GM21723 (cell line): ENCODE results near the gene ACAA2.
A peak's percentile ranks its signal among the peaks of the same experiment; 100 is the strongest.
"Not testable (repeated sequence)": the region's sequence is repeated elsewhere in the genome, so short reads cannot be mapped to it uniquely, and the experiment has no call there.

Experiments used
- ATAC-seq: cut with Tn5 transposase; IDR thresholded peaks from one replicate; pipeline ENCODE4 v1.9.1; 2021; ENCODE audit warnings: mild to moderate bottlenecking, moderate library complexity; ENCODE audit not compliant: unreplicated experiment

ACAA2 gene

DNA sequence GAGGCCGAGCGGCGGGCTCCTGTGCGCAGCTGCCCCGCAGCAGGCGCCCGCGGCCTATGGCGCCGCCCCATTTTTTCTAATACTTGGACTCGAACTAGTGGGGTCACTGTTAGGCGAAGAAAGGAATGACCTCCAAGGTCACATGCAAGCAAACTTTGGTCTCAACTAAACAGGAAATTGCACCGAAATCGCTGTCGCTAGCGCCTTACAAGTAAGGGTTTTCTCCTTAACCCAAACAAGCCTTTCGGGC lies 339 bp downstream of the ACAA2 start:
- peak; percentile 39 for ATAC-seq

DNA sequence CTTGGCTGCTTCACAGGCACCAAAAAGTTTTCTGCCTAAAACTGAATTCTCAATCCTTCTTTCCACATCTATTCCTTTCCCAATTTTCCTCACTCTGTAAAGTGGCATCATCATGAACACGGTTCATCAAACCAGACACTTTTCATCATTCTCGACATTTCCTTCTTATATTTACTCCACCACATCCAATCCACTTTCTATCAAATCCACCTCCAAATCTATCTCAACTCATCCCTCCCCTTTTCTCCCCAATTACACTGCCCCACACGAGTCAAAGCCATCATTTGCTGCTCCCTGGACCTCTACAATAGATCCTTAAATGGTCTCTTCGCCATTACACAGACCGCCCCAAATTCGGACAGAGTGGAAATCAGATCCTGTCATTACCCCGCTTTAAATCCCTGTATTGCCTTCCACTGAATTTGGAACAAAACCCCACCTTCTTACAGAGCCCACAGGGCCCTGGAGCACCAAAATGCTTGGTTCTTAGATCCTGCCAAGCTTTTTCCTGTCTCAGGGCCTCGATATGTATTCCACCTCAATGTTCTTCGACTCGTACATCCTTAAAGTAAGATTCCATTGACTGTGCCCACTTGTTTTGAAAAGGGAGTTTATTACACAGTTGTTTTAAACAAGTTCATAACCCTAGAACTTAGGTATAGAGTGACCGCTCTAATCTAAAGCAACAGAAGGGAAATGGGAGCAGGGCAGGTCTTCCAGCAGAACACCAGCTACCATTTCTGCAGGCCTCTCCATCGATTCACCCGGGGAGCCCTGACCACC lies 856 bp downstream of the ACAA2 start:
- ATAC-seq, result no peak

DNA sequence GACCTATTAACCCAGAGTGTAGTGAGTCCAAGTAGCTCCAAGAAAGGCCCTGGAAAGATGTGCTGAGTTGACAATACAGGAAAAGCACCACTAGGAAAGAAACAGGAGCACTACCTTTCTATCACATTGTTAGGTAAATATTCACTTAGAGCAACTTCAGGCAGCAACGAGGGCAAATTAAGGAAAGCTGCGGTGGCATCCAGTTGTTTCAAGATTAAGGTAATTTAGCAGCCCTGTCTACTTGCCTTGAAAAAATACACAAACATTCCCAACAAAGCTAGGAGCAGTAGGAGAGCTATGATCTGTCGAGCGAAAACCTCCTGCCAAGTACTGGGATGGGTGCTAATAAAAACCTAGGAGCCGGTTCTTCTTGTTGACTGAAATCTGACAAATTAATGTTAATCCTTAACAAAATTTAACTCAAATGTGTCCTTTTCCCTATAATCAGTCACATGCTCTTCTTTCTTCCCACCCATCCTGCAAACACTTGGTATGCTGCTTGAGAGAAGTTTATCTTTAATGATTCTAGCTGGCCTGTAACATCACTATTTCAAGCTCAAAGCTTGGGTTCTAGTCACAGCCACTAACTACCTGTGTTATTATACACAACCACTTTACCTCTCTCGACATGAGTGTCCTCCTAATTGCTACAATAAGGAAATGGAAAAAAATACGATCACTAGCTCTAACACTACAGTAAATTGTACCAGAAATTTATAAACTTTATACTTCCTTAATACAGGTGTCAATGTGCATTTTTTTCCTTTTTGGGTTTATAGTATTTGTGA lies 2.0 kb downstream of the ACAA2 start:
- ATAC-seq, result no peak

DNA sequence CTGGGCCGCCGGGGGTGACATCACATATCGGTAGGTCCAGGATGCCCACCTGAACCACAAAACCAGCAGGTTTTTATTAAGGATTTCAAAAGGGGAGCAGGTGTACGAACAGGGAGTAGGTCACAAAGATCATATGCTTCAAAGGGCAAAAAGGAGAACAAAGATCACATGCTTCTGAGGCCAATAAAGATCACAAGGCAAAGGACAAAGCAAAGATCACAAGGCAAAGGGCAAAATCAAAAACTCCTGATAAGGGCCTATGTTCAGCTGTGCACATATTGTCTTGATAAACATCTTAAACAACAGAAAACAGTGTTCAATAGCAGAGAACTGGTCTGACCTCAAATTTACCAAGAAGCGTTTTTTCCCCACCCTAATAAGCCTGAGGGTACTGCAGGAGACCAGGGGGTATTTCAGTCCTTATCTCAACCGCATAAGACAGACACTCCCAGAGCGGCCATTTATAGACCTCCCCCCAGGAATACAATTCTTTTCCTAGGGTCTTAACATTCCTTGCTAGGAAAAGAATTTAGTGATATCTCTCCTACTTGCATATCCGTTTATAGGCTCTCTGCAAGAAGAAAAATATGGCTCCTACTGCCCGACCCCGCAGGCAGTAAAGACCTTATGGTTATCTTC lies 4.7 kb downstream of the ACAA2 start:
- ATAC-seq, result not testable (repeated sequence)

DNA sequence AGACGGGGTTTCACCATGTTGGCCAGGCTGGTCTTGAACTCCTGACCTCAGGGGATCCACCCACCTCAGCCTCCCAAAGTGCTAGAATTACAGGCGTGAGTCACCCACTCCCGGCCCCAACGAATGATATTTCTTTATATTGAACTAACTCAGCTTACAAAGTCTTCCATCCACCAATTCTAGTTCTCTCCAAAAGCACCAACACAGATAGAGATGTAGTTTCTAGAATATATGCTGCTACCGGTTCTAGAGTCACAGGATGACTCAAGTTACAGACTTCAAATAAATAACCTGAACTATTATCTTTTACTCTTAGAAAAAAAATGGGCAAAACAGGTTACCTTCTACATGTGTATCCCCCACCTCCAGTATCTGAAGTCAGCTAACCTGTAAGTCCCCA lies 9.2 kb downstream of the ACAA2 start:
- no peak for ATAC-seq

DNA sequence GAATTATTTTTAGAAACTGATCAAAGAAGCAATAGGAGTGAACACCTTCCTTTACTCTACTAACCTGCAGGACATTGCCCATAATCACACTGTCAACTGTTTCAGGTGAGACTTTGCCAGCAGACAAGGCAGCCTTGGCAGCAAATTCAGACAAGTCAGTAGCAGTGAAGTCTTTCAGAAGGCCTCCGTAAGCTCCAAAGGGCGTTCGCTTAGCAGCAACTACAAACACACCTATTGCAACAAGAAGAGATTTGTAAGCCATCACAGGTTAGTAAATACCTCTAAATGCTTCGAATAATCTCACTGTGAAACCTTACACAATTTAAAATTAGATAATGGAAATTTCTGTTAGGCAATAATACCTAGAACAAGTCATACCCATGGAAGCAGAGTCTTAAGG lies 10.7 kb downstream of the ACAA2 start:
- no peak for ATAC-seq

DNA sequence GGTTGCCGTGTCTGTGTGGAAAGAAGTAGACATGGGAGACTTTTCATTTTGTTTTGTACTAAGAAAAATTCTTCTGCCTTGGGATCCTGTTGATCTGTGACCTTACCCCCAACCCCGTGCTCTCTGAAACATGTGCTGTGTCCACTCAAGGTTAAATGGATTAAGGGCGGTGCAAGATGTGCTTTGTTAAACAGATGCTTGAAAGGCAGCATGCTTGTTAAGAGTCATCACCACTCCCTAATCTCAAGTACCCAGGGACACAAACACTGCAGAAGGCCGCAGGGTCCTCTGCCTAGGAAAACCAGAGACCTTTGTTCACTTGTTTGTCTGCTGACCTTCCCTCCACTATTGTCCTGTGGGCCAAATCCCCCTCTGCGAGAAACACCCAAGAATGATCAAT lies 12.8 kb downstream of the ACAA2 start:
- not testable (repeated sequence) for ATAC-seq

DNA sequence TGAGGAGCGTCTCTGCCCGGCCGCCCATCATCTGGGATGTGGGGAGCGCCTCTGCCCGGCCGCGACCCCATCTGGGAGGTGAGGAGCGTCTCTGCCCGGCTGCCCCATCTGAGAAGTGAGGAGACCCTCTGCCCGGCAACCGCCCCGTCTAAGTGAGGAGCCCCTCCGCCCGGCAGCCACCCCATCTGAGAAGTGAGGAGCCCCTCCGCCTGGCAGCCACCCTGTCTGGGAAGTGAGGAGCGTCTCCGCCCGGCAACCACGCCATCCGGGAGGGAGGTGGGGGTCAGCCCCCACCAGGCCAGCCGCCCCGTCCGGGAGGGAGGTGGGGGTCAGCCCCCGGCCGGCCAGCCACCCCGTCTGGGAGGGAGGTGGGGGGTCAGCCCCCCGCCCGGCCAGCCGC lies 13.5 kb downstream of the ACAA2 start:
- not testable (repeated sequence) for ATAC-seq

DNA sequence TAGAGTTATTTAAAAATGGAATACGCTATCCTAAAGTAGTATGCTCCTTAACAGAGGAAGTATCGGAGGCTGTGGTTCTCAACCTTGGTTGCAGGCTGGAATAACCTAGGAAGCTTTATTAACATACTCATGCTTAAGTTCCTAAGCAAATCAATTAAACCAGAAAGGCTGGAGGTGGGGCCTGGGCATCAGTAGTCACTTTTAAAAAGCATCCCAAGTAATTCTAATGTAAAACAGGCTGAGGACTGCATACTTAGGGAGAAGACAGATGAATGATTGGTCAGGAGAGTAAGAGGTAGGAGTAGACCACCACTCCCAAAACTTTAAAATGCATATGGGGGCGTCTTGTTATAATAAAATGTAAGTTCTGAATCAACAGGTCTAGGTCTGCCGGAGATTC lies 15.3 kb downstream of the ACAA2 start:
- no peak for ATAC-seq

DNA sequence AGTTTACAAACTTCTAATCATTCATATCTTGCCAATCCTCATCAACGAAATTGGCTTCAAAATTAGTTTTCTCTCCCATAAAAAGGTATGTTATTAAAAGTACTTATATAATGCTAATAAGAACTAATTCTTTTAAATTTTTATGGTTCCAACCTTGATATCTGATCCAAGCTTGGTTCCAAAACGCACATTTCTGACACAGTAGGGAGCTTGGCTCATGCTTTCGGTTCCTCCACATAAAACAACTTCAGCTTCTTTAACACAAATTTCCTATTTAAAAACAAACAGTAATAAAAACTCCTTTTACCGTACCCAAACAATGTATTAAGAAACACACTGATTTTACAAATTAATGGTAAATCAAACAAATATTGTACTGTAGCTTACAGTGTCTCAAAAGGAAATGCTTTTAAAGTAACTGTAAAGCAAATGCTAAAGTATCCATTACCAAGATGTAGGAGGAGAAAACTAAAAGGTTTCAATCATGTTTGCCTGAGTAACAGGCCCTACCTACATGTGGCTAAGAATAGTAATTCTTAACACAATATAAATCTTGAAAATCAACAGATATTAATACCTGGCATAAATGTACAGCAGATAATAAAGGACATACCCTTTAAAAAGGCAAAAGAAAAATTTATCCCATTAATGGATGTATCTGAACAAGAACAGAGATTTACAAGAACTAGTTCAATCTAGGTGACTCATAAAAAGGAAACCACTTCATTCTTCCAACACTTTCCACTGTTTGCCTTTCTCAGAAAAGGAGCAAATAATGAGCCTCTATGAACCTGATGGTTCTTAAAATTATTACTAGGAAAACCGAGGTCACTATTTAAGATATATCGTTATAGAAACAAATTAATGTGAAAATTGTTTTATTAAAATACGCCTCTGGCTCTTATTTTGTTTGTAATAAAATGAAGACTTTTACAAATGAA lies 17.5 kb downstream of the ACAA2 start:
- no peak for ATAC-seq

DNA sequence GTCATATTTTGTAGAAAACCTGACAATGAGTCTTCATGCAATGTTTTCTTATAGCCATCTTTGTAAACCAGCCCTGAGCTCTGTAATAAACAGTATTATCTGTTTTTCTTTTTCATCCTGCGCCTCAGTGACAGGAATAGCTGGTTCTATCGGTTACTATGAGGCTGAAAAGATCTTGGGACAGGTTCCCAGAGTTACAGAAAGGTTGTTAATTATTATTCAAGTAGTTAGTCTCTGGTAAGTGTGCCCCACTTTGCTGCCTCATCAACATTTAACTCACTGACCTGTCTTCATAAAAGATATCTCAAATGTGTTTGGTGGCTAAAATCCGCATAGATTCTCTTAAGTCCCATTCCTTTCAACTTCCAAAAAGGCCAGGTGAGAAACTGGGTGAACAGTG lies 18.6 kb downstream of the ACAA2 start:
- ATAC-seq, result no peak

DNA sequence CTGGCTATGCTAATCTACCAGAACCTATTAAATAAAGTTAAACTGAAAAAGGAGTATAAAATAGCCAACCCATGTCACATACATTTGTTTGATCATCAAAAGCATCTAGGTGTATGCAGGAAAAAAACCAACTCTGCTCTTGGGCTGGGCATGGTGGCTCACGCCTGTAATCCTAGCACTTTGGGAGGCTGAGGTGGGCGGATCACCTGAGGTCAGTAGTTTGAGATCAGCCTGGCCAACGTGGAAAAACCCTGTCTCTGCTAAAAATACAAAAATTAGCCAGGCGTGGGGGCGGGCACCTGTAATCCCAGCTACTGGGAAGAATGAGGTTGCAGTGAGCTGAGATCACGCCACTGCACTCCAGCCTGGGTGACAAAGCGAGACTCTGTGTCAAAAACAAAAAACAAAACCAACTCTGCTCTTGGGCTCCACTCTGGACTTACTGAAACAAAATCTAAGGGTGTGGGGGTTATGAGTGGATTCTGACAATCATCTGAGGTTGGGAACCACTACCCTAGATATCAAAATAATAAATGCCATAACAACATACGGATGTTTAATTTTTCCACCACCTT lies 23.7 kb downstream of the ACAA2 start:
- ATAC-seq, result not testable (repeated sequence)

DNA sequence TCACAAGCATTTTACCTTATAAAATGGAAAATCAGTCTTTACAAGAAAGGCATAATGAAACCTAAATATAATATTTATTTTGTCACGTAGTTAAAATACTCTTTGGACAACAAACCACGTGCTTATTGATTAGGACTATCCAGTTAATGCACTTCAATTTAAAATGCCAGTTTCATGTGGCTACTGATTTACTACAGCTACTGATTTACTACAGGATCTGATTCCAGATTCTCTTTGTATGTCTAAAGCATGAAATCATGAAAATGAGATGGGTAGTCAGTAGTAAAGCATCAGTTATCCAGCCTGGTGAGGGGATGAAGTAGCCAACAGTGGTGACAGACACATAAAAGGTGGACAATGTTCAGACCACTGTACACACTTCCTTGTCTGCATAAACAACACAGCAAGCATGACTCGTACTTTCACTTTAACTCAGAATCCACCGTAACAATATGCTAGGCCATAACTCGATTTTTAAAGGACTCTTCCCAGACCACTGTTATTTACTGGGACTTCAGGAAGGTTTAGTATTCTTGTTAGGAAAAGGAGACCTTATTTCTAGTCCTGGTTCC lies 24.9 kb downstream of the ACAA2 start:
- ATAC-seq, result peak; percentile 74

DNA sequence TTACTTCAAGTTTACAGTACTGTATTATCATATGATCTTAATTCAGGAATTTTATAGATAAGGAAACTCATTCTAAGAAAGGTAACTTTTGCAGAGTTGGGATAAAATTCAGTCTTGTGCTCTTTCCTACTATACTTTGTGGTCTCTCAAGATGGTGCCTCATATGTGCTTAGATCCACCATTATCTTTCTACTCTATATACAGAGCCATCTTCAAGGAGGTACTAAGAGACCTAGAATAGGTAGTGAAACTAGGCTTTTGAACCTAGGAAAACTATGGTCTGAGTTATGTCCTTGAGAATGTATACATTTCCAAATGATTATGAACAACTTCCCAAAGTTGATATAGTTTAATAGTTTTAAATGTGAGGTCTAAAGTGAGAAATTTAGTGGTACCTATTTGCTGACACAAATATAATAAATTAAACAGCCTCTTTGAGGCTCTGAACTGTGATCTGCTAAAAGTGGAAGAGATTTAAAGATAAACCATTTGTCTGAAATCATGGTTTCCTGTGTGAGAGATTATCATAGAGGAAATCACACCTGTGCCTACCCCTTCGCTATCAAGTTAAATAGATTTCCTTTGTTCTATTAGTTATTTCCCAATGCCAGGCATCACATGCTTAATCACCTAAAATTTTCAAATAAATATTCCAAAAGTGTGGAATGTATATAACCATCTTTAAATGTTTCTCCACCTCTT lies 27.2 kb downstream of the ACAA2 start:
- ATAC-seq, result no peak

DNA sequence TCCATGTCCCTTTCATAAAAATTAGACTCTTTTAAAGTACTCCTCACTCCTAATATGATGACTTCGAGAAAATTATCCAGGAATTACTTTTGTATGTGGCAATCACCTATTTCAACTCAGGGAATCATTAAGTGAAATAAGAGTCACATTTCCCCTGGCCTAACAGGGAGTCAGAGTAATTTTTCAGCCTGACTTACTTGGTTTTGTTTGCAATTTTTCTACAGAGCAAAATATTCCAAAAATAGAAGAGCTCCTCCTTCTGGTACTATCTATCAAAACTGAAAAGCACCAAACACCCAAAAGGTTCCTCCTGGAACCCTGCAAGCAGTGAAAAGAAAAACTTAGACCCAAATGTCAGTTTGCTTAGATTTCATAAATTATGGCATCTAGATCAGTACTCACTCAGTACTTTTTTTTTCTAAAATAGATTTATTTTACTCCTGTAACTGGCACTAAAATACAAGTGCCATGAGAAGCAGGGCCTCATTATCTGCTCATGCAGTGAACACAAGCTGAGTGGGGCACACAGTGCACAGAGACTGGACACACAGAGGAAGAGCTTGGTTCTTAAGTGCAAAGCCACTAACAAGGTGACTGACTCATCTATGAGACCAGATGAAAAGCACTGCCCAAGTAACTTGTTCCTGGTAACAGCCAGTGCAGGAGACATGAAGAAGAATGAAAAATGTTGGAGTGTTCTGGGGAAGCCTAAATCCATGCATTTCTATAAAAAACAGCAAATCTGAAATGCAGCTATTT lies 28.7 kb downstream of the ACAA2 start:
- ATAC-seq, result no peak

DNA sequence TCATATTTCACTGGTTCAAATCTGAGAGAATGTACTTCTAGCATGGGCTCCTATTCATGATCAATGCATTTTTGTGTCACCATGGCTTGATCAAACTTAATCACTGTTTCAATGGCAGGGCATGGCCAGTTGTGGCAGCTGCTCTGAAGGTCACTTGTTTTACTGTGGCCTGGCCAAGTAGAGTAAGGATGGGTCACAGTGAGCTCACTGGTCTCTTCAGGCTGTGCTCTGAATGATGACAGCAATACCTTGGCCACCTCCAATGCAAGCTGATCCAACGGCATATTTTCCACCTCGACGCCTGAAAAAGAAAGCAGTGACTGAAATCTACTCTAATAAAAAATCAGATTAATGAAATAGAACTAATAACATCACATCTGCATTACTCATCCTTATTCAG lies 29.7 kb downstream of the ACAA2 start:
- not testable (repeated sequence) for ATAC-seq

DNA sequence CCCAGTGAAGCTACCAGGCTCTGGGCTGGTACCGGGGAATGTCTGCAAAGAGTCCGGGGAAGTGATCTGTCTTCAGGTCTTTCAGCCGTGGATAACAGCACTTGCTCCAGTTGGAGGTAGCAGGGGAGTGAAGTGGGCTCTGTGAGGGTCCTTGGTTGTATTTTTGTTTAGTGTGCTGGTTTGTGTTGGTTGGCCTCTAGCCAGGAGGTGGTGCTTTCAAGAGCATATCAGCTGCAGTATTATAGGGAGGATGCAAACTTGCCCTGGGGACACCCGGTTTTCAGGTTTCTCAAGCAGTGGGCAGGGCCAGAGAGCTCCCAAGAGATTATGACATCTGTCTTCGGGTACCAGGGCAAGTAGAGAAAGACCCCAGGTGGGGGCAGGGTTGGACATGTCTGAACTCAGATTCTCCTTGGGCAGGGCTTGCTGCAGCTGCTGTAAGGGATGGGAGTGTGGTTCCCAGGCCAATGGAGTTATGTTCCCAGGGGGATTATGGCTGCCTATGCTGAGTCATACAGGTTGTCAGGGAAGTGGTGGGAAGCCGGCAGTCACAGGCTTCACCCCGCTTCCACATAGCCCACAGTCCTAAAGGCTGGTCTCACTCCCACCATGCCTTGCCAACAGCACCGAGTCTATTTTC lies 34.4 kb downstream of the ACAA2 start:
- no peak for ATAC-seq

DNA sequence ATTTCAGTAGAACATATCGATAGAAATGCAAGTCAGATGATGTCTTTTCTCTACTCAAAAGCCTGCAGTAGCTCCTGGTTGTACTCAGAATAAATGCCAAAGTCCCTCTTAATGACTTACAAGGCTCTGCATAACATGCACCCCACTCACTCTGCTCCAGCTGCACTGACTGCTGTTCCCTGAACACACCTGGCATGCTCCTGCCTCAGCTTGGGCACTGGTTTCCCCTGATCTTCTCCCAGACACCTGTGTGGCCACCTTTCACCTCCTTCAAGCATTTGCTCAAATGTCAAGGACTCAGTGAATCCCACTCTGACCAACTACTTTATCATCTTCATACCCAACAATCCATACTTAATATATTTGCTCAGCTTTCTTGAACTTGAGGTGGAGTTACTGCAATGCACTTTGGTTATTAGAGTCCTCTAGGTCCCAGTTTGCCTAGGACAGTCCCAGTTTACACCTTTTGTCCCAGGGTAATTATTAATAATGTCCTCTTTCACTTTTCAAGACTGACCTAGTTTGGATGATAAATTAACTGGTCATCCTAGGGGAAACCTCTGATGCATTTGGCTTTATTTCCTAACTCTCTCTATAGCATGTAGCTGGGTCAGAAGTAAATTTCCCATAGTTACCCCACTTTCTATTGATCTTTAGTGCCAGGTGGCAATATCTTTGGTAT lies 44.1 kb downstream of the ACAA2 start:
- ATAC-seq, result no peak
